ENCODE results near the gene PDZD2. TPM values are rescaled to one million over a fixed set of nuclear protein-coding genes. Genes with fewer than 3 reads are reported as not detected.
A peak's percentile ranks its signal among the peaks of the same experiment; 100 is the strongest.

PDZD2 gene
- total and polyA plus RNA-seq, 2 experiments from 2014 or later, result 8.3 to 16.9 TPM

DNA sequence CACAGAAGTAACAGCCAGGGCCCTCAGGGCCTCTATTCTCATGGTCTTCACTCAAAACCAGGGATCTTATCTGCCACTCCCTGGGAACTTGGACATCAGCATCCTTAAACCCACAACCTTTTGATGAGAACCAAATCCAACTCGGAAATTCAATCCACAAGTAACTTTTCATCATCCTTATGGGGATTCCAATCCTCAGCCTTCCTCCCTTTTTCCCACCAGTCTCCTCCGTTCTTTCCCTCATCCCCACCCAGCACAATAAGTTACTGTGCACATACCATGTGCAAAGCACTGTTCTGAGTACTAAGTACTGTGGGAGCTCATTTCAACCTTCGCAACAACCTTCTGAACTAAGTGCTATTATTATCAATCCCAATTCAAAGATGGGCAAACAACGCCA is 518.1 kb downstream of the PDZD2 start:
- H4K20me1 ChIP-seq (replicated peaks; ENCODE audit: insufficient read depth), result peaks cover 76% of the 10 kb centered on the region

DNA sequence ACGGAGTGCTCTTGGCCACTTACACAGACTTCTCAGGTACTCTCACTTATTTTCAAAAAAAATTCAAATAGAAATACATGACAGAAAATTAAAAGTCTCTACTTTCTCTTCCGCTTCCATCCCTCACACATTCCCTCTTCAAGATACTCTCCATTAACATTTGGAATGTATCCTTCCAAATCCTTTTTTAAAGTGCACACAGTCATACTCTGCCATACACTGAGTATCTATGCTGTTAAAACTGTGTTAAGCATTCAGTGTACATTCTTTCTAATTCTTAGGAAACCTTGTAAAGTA is 519.7 kb downstream of the PDZD2 start:
- Histone ChIP-seq H3K36me3 (ENCODE audit: insufficient read depth) (no peaks in the 10 kb centered on the region), H3K27ac (ENCODE audit: low read depth) (peak overlapping the region; percentile 29; the same call in 1 of the 2 replicates), H3K4me3 (no peak overlapping the region), H3F3A (replicated peaks; ENCODE audit: low read depth) (no peaks in the 10 kb centered on the region), H3K4me2 (no peak overlapping the region), H2AFZ (no peak overlapping the region), H3K79me2 (replicated peaks; ENCODE audit: insufficient read depth) (peaks cover 99% of the 10 kb centered on the region), H4K20me1 (replicated peaks; ENCODE audit: insufficient read depth) (peaks cover 77% of the 10 kb centered on the region), H3K27me3 (ENCODE audit: insufficient read depth) (no peaks in the 10 kb centered on the region), H3K4me1 (ENCODE audit: insufficient read depth) (peaks cover 10% of the 10 kb centered on the region), H3K9me2 (ENCODE audit: insufficient read depth) (no peaks in the 10 kb centered on the region)
- DNase-seq (ENCODE audit: low spot score) (no peak), ATAC-seq (no peak)
- H3K9me3 Mint-ChIP-seq, result peaks cover 6% of the 10 kb centered on the region; the same call in 1 of the 3 replicates
- no peak overlapping the region for H3K27ac Mint-ChIP-seq
- H3K4me1 Mint-ChIP-seq, result peaks cover 4% of the 10 kb centered on the region; the same call in 2 of the 3 replicates
- H3K27me3 Mint-ChIP-seq (ENCODE audit: insufficient read depth, low read depth, poor library complexity), result peaks cover 2% of the 10 kb centered on the region
- H3K36me3 Mint-ChIP-seq (ENCODE audit: low read depth), result peaks cover 13% of the 10 kb centered on the region; the same call in 2 of the 3 replicates
- H3K4me3 Mint-ChIP-seq, result no peak overlapping the region
- TF ChIP-seq ZNF331 (CRISPR knock-in tag; IDR thresholded peaks at IDR 0.05; ENCODE audit: low read depth) (no peak), JUNB (IDR thresholded peaks at IDR 0.05; ENCODE audit: unreplicated experiment) (no peak), CREB1 (CRISPR knock-in tag; IDR thresholded peaks at IDR 0.05; ENCODE audit: low read depth) (no peak), STAT1 (IDR thresholded peaks at IDR 0.05; ENCODE audit: unreplicated experiment) (no peak), ZNF114 (CRISPR knock-in tag; IDR thresholded peaks at IDR 0.05) (no peak), POLR2AphosphoS5 (IDR thresholded peaks at IDR 0.05; ENCODE audit: low read depth) (no peak)
- TF ChIP-seq, protein P1, sequence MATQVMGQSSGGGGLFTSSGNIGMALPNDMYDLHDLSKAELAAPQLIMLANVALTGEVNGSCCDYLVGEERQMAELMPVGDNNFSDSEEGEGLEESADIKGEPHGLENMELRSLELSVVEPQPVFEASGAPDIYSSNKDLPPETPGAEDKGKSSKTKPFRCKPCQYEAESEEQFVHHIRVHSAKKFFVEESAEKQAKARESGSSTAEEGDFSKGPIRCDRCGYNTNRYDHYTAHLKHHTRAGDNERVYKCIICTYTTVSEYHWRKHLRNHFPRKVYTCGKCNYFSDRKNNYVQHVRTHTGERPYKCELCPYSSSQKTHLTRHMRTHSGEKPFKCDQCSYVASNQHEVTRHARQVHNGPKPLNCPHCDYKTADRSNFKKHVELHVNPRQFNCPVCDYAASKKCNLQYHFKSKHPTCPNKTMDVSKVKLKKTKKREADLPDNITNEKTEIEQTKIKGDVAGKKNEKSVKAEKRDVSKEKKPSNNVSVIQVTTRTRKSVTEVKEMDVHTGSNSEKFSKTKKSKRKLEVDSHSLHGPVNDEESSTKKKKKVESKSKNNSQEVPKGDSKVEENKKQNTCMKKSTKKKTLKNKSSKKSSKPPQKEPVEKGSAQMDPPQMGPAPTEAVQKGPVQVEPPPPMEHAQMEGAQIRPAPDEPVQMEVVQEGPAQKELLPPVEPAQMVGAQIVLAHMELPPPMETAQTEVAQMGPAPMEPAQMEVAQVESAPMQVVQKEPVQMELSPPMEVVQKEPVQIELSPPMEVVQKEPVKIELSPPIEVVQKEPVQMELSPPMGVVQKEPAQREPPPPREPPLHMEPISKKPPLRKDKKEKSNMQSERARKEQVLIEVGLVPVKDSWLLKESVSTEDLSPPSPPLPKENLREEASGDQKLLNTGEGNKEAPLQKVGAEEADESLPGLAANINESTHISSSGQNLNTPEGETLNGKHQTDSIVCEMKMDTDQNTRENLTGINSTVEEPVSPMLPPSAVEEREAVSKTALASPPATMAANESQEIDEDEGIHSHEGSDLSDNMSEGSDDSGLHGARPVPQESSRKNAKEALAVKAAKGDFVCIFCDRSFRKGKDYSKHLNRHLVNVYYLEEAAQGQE (IDR thresholded peaks at IDR 0.05; ENCODE audit: unreplicated experiment), result no peak
- TF ChIP-seq, protein P2, sequence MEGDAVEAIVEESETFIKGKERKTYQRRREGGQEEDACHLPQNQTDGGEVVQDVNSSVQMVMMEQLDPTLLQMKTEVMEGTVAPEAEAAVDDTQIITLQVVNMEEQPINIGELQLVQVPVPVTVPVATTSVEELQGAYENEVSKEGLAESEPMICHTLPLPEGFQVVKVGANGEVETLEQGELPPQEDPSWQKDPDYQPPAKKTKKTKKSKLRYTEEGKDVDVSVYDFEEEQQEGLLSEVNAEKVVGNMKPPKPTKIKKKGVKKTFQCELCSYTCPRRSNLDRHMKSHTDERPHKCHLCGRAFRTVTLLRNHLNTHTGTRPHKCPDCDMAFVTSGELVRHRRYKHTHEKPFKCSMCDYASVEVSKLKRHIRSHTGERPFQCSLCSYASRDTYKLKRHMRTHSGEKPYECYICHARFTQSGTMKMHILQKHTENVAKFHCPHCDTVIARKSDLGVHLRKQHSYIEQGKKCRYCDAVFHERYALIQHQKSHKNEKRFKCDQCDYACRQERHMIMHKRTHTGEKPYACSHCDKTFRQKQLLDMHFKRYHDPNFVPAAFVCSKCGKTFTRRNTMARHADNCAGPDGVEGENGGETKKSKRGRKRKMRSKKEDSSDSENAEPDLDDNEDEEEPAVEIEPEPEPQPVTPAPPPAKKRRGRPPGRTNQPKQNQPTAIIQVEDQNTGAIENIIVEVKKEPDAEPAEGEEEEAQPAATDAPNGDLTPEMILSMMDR (conservative IDR thresholded peaks at IDR 0.05; ENCODE audit: low read depth in 2 of 2), result no peak

More for the DNA sequence above, 518.1 kb downstream of the PDZD2 start:
- Histone ChIP-seq H3K27me3 (ENCODE audit: insufficient read depth) (no peaks in the 10 kb centered on the region), H3K79me2 (replicated peaks; ENCODE audit: insufficient read depth) (peaks cover 99% of the 10 kb centered on the region), H3K4me2 (no peak overlapping the region), H2AFZ (no peak overlapping the region), H3K27ac (ENCODE audit: low read depth) (no peak overlapping the region; the same call in 1 of the 2 replicates), H3K4me1 (ENCODE audit: insufficient read depth) (peaks cover 10% of the 10 kb centered on the region), H3K36me3 (ENCODE audit: insufficient read depth) (no peaks in the 10 kb centered on the region), H3F3A (replicated peaks; ENCODE audit: low read depth) (no peaks in the 10 kb centered on the region), H3K9me2 (ENCODE audit: insufficient read depth) (no peaks in the 10 kb centered on the region), H3K4me3 (no peak overlapping the region)
- no peak for DNase-seq (ENCODE audit: low spot score)
- Mint-ChIP-seq H3K27me3 (ENCODE audit: insufficient read depth, low read depth, poor library complexity) (peaks cover 2% of the 10 kb centered on the region), H3K36me3 (ENCODE audit: low read depth) (peaks cover 10% of the 10 kb centered on the region; the same call in 2 of the 3 replicates), H3K4me3 (no peak overlapping the region), H3K27ac (no peak overlapping the region), H3K4me1 (peaks cover 4% of the 10 kb centered on the region; the same call in 2 of the 3 replicates), H3K9me3 (peaks cover 6% of the 10 kb centered on the region; the same call in 1 of the 3 replicates)
- TF ChIP-seq JUNB (IDR thresholded peaks at IDR 0.05; ENCODE audit: unreplicated experiment), result no peak
- no peak for TF ChIP-seq EZH2 (IDR thresholded peaks at IDR 0.05; ENCODE audit: low read depth, unreplicated experiment)
- TF ChIP-seq, protein P1 (IDR thresholded peaks at IDR 0.05; ENCODE audit: unreplicated experiment), result no peak
- TF ChIP-seq ZNF114 (CRISPR knock-in tag; IDR thresholded peaks at IDR 0.05), result no peak
- TF ChIP-seq, protein P2 (conservative IDR thresholded peaks at IDR 0.05; ENCODE audit: low read depth in 2 of 2), result no peak
- no peak for TF ChIP-seq EZH2phosphoT487 (IDR thresholded peaks at IDR 0.05; ENCODE audit: unreplicated experiment)
- TF ChIP-seq ZNF331 (CRISPR knock-in tag; IDR thresholded peaks at IDR 0.05; ENCODE audit: low read depth), result no peak
- no peak for TF ChIP-seq CREB1 (CRISPR knock-in tag; IDR thresholded peaks at IDR 0.05; ENCODE audit: low read depth)
- ATAC-seq, result no peak

Data from GM23338 (cell line).